Stomach (tissue), 8 donors: Measurements from ENCODE around the gene TSPAN12. TPM values are rescaled to one million over a fixed set of nuclear protein-coding genes. Genes with fewer than 3 reads are reported as not detected.

Source experiments
- polyA plus RNA-seq, 3 donors: library from polyadenylated mRNA; stranded (reverse); fragments of 200-250 nt; gene quantifications; one replicate each; pipeline ENCODE4 v1.2.3, GENCODE V29; 2013
- total RNA-seq, 5 donors: library from RNA; depleted of rRNA; stranded (reverse); fragments of >200 nt; gene quantifications; one replicate each; pipeline versions ENCODE4 v1.1.0 to v1.2.3, GENCODE V29; 2014 to 2016
- donor health status: healthy with polysubstance abuse.
- donor health status: Bipolar disorder and iron deficiency.
- donor health status: healthy.

The TSPAN12 gene
- total and polyA plus RNA-seq, 8 donors = 9.8 to 26.6 (median 18.0) TPM; not detected in 1

Other genes starting within 250 kb of the TSPAN12 start
- 10 to 100 TPM in 4 of 5 donors, 1 to 10 TPM in 1; 8.4 to 37.1 (median 26.3) TPM for gene ING3, start 92.6 kb upstream of the TSPAN12 start, total RNA-seq
- 10 to 100 TPM in 2 of 3 donors, 1 to 10 TPM in 1; 6.3 to 17.1 (median 10.0) TPM for gene ING3, start 92.6 kb upstream of the TSPAN12 start, polyA plus RNA-seq
- gene CPED1, start 130.6 kb upstream of the TSPAN12 start, total RNA-seq = 10 to 100 TPM in 4 of 5 donors, 1 to 10 TPM in 1; 8.4 to 58.7 (median 44.9) TPM
- gene CPED1, start 130.6 kb upstream of the TSPAN12 start, polyA plus RNA-seq = 1 to 10 TPM; 3.0 to 3.7 (median 3.2) TPM